HepG2 (cell line): ENCODE results near the gene ZBTB7A.
A peak's percentile ranks its signal among the peaks of the same experiment; 100 is the strongest.

ENCODE experiments used
- CBFB ChIP-seq: sonication (generic); formaldehyde crosslinking; IDR thresholded peaks from 2 replicates; pipeline ENCODE4 v1.4.0; 2020; ENCODE audit warnings: missing genetic modification reagents
- CEBPB ChIP-seq: IDR thresholded peaks from 2 replicates; pipeline ENCODE4 v1.6.1; 2011; ENCODE audit warnings: low read depth, low read length, improper control_type of control experiment, borderline replicate concordance
- EP300 ChIP-seq, 3 experiments: sonication (generic) in 1 of 3; formaldehyde crosslinking in 1 of 3; IDR thresholded peaks; 2 replicates each; pipeline versions ENCODE4 v1.5.1 to v1.6.1; 2011 to 2020; ENCODE audit warnings: low read depth in 2 of 3, low read length in 2 of 3, borderline replicate concordance in 1 of 3, improper control_type of control experiment in 1 of 3, mild to moderate bottlenecking in 1 of 3, missing genetic modification reagents in 1 of 3, moderate library complexity in 1 of 3
- NFYB ChIP-seq: sonication (generic); formaldehyde crosslinking; IDR thresholded peaks from 2 replicates; pipeline ENCODE4 v1.4.0; 2020; ENCODE audit warnings: missing genetic modification reagents
- NR2F1 ChIP-seq, 2 experiments: fragments of 450-650 bp in 1 of 2; formaldehyde crosslinking in 1 of 2; IDR thresholded peaks; 2 replicates each; pipeline versions ENCODE4 v1.5.0 to v1.6.1; 2016 to 2020; ENCODE audit warnings: mild to moderate bottlenecking in 1 of 2, missing compliant biosample characterization in 1 of 2, missing genetic modification reagents in 1 of 2, moderate library complexity in 1 of 2
- POLR2A ChIP-seq, 2 experiments: IDR thresholded peaks; 2 replicates each; pipeline ENCODE4 v1.6.1; 2011; ENCODE audit warnings: low read depth in 2 of 2, low read length in 2 of 2, mild to moderate bottlenecking in 1 of 2, moderate library complexity in 1 of 2; ENCODE audit not compliant: insufficient read depth in 1 of 2
- RXRB ChIP-seq: IDR thresholded peaks from 2 replicates; pipeline ENCODE4 v1.6.1; 2016; ENCODE audit warnings: borderline replicate concordance, missing genetic modification reagents, missing compliant biosample characterization
- SOX13 ChIP-seq, 3 experiments: fragments of 450-650 bp in 1 of 3; sonication (generic) in 1 of 3; formaldehyde crosslinking in 1 of 3; IDR thresholded peaks in 2 of 3; conservative IDR thresholded peaks in 1 of 3; 2 replicates each; pipeline versions ENCODE4 v1.5.0 to v1.6.1; 2016 to 2020; ENCODE audit warnings: antibody characterized with exemption in 1 of 3, mild to moderate bottlenecking in 1 of 3, missing compliant biosample characterization in 1 of 3, missing genetic modification reagents in 1 of 3, moderate library complexity in 1 of 3
- TCF12 ChIP-seq, 2 experiments: fragments of 450-650 bp in 1 of 2; sonication (generic) in 1 of 2; formaldehyde crosslinking in 1 of 2; IDR thresholded peaks; 2 replicates each; pipeline versions ENCODE4 v1.6.1 to v1.8.0; 2017 to 2022; ENCODE audit warnings: antibody characterized with exemption in 1 of 2, mild to moderate bottlenecking in 1 of 2, missing genetic modification reagents in 1 of 2, moderate library complexity in 1 of 2
- ZNF468 ChIP-seq: sonication (generic); formaldehyde crosslinking; IDR thresholded peaks from 2 replicates; pipeline ENCODE4 v1.8.0; 2022; ENCODE audit warnings: mild to moderate bottlenecking, moderate library complexity, missing genetic modification reagents
- TF ChIP-seq, protein P1 (sequence below): sonication (generic); formaldehyde crosslinking; IDR thresholded peaks from 2 replicates; pipeline ENCODE4 v1.8.0; 2022; ENCODE audit warnings: mild to moderate bottlenecking, missing genetic modification reagents, moderate library complexity
- TF ChIP-seq, protein P2 (sequence below): sonication (generic); formaldehyde crosslinking; IDR thresholded peaks from 2 replicates; pipeline ENCODE4 v1.5.0; 2020; ENCODE audit warnings: mild to moderate bottlenecking, missing genetic modification reagents, moderate library complexity

DNA sequence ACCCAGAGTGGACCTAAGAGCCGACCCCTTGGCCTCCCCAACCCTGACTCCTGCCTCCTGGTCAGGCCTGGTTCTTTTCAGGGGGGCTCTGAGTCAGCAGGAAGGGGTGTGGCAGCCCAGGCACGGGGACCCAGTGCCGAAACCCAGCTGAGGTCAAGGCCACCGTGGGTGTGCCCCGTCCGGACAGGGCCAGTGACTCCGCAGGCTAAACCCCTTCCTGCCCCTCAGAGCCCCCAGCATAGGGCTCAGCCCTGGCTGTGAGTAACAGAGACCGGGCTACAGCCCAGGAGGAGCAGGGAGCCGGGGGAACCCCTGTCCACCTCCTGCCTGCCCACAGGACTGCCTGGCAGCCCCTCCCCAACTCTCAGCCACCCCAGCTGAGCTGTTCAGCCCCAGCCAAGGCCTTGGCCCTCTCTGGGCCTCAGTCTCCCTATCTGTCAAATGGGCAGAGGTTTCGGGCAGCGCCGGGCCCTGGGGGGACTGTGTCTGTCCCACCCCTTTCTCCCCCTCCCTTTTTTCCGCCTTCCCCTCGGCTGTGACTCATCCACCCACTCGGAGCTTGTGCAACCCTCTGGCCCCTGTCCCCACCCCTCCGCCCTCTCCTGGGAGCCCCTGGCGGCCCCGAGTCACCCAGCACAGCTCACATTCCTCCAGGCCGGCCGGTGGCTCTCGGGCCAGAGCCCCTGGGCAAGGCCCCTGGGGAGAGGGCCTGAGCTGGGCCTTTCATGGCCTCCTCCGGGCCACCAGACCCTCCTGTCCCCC, 8.6 kb downstream of the ZBTB7A start:
- TF ChIP-seq, protein P1, sequence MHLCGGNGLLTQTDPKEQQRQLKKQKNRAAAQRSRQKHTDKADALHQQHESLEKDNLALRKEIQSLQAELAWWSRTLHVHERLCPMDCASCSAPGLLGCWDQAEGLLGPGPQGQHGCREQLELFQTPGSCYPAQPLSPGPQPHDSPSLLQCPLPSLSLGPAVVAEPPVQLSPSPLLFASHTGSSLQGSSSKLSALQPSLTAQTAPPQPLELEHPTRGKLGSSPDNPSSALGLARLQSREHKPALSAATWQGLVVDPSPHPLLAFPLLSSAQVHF, result no peak; the same call in 1 of the 2 replicates
- peak; percentile 94 for TF ChIP-seq CEBPB
- no peak for TF ChIP-seq NFYB
- TF ChIP-seq, protein P2, sequence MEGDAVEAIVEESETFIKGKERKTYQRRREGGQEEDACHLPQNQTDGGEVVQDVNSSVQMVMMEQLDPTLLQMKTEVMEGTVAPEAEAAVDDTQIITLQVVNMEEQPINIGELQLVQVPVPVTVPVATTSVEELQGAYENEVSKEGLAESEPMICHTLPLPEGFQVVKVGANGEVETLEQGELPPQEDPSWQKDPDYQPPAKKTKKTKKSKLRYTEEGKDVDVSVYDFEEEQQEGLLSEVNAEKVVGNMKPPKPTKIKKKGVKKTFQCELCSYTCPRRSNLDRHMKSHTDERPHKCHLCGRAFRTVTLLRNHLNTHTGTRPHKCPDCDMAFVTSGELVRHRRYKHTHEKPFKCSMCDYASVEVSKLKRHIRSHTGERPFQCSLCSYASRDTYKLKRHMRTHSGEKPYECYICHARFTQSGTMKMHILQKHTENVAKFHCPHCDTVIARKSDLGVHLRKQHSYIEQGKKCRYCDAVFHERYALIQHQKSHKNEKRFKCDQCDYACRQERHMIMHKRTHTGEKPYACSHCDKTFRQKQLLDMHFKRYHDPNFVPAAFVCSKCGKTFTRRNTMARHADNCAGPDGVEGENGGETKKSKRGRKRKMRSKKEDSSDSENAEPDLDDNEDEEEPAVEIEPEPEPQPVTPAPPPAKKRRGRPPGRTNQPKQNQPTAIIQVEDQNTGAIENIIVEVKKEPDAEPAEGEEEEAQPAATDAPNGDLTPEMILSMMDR (CRISPR knock-in tag), result peak; percentile 67
- TF ChIP-seq TCF12 (IDR thresholded peaks at IDR 0.05), result no peak
- peak; percentile 46; the same call in 1 of the 2 replicates for TF ChIP-seq TCF12 (CRISPR knock-in tag; IDR thresholded peaks at IDR 0.05)
- peak; percentile 78 to 80 for TF ChIP-seq POLR2A (IDR thresholded peaks at IDR 0.05; ENCODE audit: insufficient read depth in 1 of 2, low read depth in 2 of 2, low read length in 2 of 2)
- no peak for TF ChIP-seq ZNF468 (CRISPR knock-in tag)
- TF ChIP-seq NR2F1 (CRISPR knock-in tag; IDR thresholded peaks at IDR 0.05), result peak; percentile 72 to 86
- no peak for TF ChIP-seq CBFB (CRISPR knock-in tag)
- TF ChIP-seq RXRB (CRISPR knock-in tag), result peak; percentile 70
- 0 out of 2 replicates have a peak, but pooled peaks have one; percentile 6 for TF ChIP-seq SOX13 (IDR thresholded peaks at IDR 0.05)
- peak; percentile 24 to 86; a peak in 2 of 4 replicates for TF ChIP-seq SOX13 (CRISPR knock-in tag; conservative IDR thresholded peaks at IDR 0.05 in 1 of 2, IDR thresholded peaks at IDR 0.05 in 1 of 2)
- peak; percentile 11 to 45; a peak in 2 of 4 replicates for TF ChIP-seq EP300 (IDR thresholded peaks at IDR 0.05; ENCODE audit: low read depth in 2 of 2, low read length in 2 of 2)
- TF ChIP-seq EP300 (CRISPR knock-in tag; IDR thresholded peaks at IDR 0.05; ENCODE audit: borderline replicate concordance), result peak; percentile 6; the same call in 1 of the 2 replicates
